ENCODE results near the gene ZNF14.
A peak's percentile ranks its signal among the peaks of the same experiment; 100 is the strongest.
"Not testable (repeated sequence)": the region's sequence is repeated elsewhere in the genome, so short reads cannot be mapped to it uniquely, and the experiment has no call there.

The ZNF14 gene

GRCh38 chr19:19732579-19733501, at the start of gene ZNF14:
TSS of gene ZNF14 (minus strand) at chr19:19733112. CDS start at chr19:19732958, 154 bp downstream.
- DNase-seq (ENCODE audit: low read depth in 2 of 2) = peak; percentile 83 to 89

- not testable (repeated sequence) for DNase-seq (ENCODE audit: low read depth in 2 of 2)
Measured at GRCh38 chr19:19781791-19782190, 48.9 kb upstream of the ZNF14 start.

- DNase-seq (ENCODE audit: low read depth in 2 of 2) = no peak
Measured at GRCh38 chr19:19778666-19779065, 45.8 kb upstream of the ZNF14 start.

- no peak for DNase-seq (ENCODE audit: low read depth in 2 of 2)
Measured at GRCh38 chr19:19777692-19778091, 44.8 kb upstream of the ZNF14 start.

- peak; percentile 83 to 86 for DNase-seq (ENCODE audit: low read depth in 2 of 2)
Measured at GRCh38 chr19:19776206-19777008, 43.5 kb upstream of the ZNF14 start.

- peak in 1 of 2 donors; percentile 2 for DNase-seq (ENCODE audit: low read depth in 2 of 2)
Measured at GRCh38 chr19:19775891-19776205, 42.9 kb upstream of the ZNF14 start.

GRCh38 chr19:19774354-19775033, 41.6 kb upstream of the ZNF14 start:
- no peak for DNase-seq (ENCODE audit: low read depth in 2 of 2)

- DNase-seq (ENCODE audit: low read depth in 2 of 2) = not testable (repeated sequence)
Measured at GRCh38 chr19:19771963-19772362, 39.1 kb upstream of the ZNF14 start.

- DNase-seq (ENCODE audit: low read depth in 2 of 2) = not testable (repeated sequence)
Measured at GRCh38 chr19:19769971-19770370, 37.1 kb upstream of the ZNF14 start.

GRCh38 chr19:19758164-19758563, 25.3 kb upstream of the ZNF14 start:
- no peak for DNase-seq (ENCODE audit: low read depth in 2 of 2)

GRCh38 chr19:19752760-19753403, 20.0 kb upstream of the ZNF14 start:
- DNase-seq (ENCODE audit: low read depth in 2 of 2) = no peak

GRCh38 chr19:19751846-19752245, 18.9 kb upstream of the ZNF14 start:
- DNase-seq (ENCODE audit: low read depth in 2 of 2) = no peak

GRCh38 chr19:19750842-19751790, 18.2 kb upstream of the ZNF14 start:
- no peak for DNase-seq (ENCODE audit: low read depth in 2 of 2)

GRCh38 chr19:19749908-19750841, 17.3 kb upstream of the ZNF14 start:
- DNase-seq (ENCODE audit: low read depth in 2 of 2) = no peak

GRCh38 chr19:19749117-19749907, 16.4 kb upstream of the ZNF14 start:
- no peak for DNase-seq (ENCODE audit: low read depth in 2 of 2)

- no peak for DNase-seq (ENCODE audit: low read depth in 2 of 2)
Measured at GRCh38 chr19:19748249-19748938, 15.5 kb upstream of the ZNF14 start.

- DNase-seq (ENCODE audit: low read depth in 2 of 2) = no peak
Measured at GRCh38 chr19:19747357-19748220, 14.7 kb upstream of the ZNF14 start.
